ENCODE data around the gene DMD.

Gene DMD

GRCh38 chrX:33045882-33046281 lies 165.5 kb downstream of the DMD start:
- POLR2A ChIA-PET: no interaction called here
- DNase-seq (ENCODE audit: extremely low spot score): no peak
- CTCF ChIA-PET: no interaction called here
- TF ChIP-seq CTCF (IDR thresholded peaks at IDR 0.05; ENCODE audit: control extremely low read depth, extremely low read depth, low read depth, missing control alignments): no peak

- CTCF ChIA-PET: no interaction called here
- TF ChIP-seq CTCF (IDR thresholded peaks at IDR 0.05; ENCODE audit: control extremely low read depth, extremely low read depth, low read depth, missing control alignments): no peak
- DNase-seq (ENCODE audit: extremely low spot score): no peak
- POLR2A ChIA-PET: no interaction called here
These were observed 166.1 kb downstream of the DMD start for GRCh38 chrX:33045245-33045644.

GRCh38 chrX:33041141-33041540 lies 170.2 kb downstream of the DMD start:
- DNase-seq (ENCODE audit: extremely low spot score): no peak
- ChIA-PET POLR2A (no interaction called here), CTCF (no interaction called here)
- no peak for TF ChIP-seq CTCF (IDR thresholded peaks at IDR 0.05; ENCODE audit: control extremely low read depth, extremely low read depth, low read depth, missing control alignments)

GRCh38 chrX:33032700-33033099 lies 178.6 kb downstream of the DMD start:
- ChIA-PET CTCF (no interaction called here), POLR2A (no interaction called here)
- no peak for TF ChIP-seq CTCF (IDR thresholded peaks at IDR 0.05; ENCODE audit: control extremely low read depth, extremely low read depth, low read depth, missing control alignments)
- no peak for DNase-seq (ENCODE audit: extremely low spot score)

- POLR2A ChIA-PET: no interaction called here
- no peak for DNase-seq (ENCODE audit: extremely low spot score)
- TF ChIP-seq CTCF (IDR thresholded peaks at IDR 0.05; ENCODE audit: control extremely low read depth, extremely low read depth, low read depth, missing control alignments): no peak
- CTCF ChIA-PET: no interaction called here
These were observed 196.4 kb downstream of the DMD start for GRCh38 chrX:33014949-33015348.

GRCh38 chrX:33014086-33014485 lies 197.3 kb downstream of the DMD start:
- CTCF ChIA-PET: no interaction called here
- TF ChIP-seq CTCF (IDR thresholded peaks at IDR 0.05; ENCODE audit: control extremely low read depth, extremely low read depth, low read depth, missing control alignments): no peak

GRCh38 chrX:33001107-33001506 lies 210.2 kb downstream of the DMD start:
- DNase-seq (ENCODE audit: extremely low spot score): no peak
- ChIA-PET POLR2A (no interaction called here), CTCF (no interaction called here)
- TF ChIP-seq CTCF (IDR thresholded peaks at IDR 0.05; ENCODE audit: control extremely low read depth, extremely low read depth, low read depth, missing control alignments): no peak

More at GRCh38 chrX:33014086-33014485, 197.3 kb downstream of the DMD start:
- POLR2A ChIA-PET: no interaction called here
- no peak for DNase-seq (ENCODE audit: extremely low spot score)

All from GM10248 (cell line).